MV-4-11 (cell line): Measurements from ENCODE around the gene NOP9.

ENCODE experiments used
- DNase-seq: peaks from one replicate; lab custom pipeline; 2025; lab: John Stamatoyannopoulos, UW

NOP9 gene

DNA sequence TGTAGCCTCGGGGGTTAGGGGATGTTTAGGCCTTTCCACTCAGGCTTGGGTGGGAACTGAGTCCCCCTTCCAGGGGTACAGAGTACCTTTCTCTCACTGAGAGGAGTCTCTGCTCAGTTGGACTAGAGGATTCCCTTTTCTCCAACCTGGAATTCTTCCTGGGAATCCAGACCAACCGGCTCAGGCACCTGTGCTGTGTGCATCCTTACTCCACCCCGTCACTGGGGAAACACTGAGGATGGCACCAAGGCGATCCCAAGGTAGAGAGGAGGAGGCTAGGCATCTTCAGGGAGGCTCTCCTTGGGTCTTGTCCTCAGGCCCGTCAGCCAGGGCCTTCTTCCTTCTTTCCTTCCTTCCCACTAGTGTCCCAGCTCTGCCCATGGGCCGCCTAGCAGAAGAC lies 35.8 kb upstream of the NOP9 start:
- no peak for DNase-seq

DNA sequence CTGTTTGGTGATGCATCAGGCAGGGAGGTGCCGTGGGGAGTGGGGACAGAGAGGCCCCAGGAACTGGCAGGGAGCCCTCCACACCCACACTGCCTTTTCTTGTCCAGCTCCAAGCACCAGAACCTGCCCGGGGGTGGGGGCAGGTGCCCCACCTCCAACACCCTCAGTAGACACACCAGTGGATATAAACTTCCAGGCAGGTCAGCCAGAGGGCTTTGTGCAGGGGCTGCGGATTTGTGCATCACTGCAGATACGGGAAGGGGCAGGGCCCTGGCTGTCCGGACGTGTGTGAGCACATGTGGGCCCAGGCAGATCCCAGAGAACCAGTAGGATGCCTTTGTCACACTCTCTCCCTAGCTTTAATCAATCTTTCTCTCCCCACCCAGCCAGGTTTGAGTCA lies 35.4 kb upstream of the NOP9 start:
- DNase-seq, result no peak

DNA sequence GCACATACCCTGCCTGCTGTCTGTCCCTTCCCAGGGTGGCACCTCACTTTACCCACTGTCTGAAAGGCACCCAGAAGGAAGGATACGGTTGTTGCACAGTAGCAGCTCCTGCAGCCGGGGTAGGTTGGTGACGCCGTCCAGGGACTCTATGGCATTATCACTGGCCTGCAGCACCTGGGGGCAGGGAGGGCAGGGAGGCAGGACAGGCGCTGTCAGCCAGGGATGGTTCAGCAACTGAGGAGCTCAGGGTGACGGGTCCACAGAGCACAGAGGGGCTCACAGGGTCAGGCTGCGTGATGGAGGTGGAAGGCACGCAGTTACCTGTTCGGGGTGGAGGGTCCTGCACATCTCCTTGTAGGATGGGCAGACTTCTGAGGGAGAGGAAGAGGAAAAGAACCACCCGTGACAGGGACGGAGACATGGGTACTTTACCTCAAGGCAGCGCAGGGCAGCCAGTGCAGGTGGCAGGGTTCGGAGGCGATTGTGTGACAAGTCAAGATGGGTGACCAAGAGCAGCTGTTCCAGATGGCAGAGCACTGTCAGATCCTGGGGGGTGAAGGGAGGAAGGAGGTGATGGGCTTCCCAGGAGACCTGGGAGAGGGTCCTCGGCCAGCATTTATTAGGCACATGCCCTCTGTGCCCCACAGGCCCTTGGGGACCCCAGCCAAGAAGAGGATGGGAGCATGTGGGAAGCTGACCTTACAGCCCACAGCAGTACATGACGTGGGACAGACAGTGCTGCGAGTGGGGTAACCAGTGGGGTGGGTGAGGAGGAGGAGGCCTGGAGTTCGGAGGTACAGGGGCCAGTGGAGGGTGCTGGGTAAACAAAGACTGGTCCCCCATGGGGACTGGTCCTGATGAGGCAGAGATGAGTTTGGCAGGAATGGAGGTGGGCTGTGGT lies 33.1 kb upstream of the NOP9 start:
- DNase-seq, result no peak

GRCh38 chr14:24267516-24267915 lies 32.1 kb upstream of the NOP9 start:
- DNase-seq, result no peak

- no peak for DNase-seq
These were observed 31.4 kb upstream of the NOP9 start for GRCh38 chr14:24268225-24268624.

DNA sequence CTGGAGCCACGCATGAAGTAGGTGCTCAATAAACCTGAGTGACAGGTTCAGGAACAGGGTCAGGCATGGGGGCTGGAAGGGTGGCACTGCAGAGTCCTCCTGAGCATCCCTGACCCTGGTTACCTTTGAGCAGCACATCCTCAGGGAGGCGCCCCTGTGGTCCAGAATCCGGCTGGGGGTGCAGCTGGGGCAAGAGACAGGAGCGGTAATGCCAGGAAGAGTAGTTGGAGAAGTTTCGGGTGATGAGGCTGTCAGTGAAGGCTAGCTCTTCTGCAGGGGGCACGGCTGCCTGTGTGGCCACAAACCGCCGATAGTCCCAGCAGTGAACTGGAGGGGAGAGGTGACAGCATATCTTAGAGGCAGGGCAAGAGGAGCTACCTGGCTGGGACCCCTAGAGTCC lies 30.3 kb upstream of the NOP9 start:
- DNase-seq, result no peak

GRCh38 chr14:24269910-24270536 lies 29.6 kb upstream of the NOP9 start:
- DNase-seq, result no peak

DNA sequence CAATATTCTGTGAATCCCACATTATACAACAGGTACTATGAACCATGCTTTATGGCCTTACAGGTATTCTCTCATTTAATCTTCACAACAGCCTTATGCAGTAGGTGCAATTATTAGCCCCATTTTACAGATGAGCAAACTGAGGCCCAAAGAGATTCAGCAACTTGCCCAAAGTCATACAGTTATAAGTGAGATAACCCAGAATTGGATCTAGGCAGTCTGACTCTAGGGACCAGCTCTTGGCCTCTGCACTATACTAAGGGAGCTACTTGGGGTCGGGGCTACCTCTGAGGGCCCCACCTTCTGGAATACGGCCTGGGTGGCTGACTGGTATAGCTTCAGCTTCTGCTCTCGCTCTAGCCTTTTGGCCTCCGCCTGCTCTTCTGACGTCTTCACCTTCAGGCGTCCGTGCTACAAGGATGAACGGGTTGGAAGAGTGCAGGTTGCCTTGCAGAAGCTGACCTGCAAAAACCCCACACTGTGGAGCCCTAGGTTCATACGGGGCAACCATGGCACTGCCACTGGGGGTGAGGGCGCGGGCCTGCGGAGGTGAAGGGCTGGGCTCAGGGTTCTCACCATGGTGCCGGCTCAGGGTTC lies 29.0 kb upstream of the NOP9 start:
- no peak for DNase-seq

DNA sequence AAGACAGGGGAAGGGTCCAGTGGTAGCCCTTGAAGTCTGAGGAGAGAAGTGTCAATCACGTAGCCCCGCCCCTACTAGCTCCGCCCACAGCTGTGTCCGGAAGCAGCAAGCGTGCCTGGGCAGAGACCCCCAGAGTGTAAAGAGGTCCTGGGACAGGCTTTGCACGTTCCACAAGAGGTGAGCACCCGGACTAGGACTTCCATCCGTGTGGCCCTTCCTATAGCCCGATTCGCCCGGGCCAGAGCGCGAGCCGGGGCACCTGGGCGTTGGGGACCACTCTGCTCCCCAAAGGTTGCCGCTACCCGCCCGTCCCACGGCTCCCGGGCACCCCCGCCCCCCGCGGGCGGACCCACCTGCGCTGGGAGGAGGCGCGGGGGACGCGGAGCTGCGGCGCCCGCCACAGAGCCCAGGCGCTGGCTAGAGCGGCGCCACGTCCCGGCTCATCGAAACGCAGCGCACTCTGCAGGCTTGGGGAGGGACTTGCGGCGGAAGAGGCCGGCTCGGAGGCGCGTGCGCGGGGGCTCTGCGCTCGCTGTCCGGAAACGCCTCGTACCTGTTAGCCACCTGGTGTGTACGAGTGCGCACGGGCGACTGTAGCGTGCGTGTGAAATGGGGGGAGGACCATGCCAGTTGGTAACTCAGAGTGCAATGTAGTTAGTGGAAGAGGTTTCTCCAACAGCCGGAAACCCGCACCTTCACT lies 28.4 kb upstream of the NOP9 start, which contains the start of gene RABGGTA:
Gene RABGGTA, minus strand, starts transcription at position 464 of the 700 bp plus-strand sequence. CDS start 482 bp downstream, outside the sequence.
- DNase-seq, result peak; percentile 79

DNA sequence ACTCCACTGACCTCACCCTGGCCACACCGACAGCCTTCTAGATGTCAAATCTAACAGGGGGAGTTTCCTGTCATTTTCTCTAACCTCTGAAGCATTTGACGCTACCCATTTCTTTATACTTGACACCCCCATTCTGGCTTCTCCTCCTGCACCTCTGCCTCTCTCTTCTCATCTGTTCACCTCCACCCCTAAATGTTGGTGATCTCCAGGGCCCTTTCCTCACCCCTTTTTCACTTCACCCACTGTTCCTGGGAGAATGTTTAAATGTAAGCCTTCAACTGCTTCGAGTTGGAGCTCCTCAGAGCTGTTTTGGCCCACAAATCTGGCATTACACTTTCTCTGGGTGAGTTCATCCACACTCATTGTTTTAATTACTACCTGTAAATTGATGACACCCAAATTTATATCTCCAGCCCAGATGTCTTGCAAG lies 27.8 kb upstream of the NOP9 start:
- DNase-seq, result no peak

GRCh38 chr14:24272467-24272866 lies 27.2 kb upstream of the NOP9 start:
- DNase-seq, result no peak

DNA sequence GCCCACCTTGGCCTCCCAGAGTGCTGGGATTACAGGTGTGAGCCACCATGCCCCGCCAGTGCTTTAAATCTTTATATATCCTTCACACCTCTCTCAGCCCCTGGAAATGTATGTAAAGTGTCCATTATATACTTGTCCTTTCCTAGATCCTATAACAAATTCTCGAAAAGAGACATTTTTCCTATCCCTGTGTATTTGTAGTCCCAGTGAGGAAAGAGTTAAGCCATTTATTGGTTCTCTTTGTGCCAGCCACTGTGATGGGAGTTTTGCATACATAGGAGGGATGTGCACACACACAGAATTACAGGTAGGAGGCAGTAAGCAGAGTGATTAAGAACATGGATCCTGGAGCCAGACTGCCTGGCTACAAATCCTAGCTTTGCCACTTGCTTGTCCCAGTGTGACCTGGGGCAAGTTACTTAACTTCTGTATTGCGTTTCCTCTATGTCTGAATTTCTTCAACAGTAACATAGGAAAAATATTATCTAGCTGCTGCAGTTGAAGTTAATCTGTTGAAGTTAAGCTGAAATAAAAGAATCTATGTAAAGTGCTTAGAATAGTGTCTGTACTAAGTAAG lies 26.1 kb upstream of the NOP9 start:
- DNase-seq, result no peak

GRCh38 chr14:24274101-24274543 lies 25.5 kb upstream of the NOP9 start:
- DNase-seq, result peak; percentile 87

DNA sequence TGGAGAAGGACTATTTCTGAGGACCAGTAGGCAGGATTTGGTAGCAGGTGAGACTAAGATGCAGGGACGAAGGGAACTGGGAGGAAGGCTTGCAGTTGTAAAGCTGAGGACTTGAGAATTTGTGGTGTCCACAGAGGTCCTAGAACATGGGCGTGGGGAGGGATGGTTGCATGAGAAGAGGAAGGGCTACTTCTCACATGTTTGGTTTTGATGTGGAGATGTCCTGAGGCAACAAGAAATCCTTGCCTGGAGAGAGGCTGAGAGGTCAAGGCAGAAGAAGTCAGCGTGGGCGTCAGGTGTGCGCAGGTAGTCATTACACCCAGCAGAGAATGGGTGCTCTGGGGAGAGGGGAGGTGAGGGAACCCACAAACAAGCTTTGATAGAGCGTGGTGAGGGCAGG lies 22.6 kb upstream of the NOP9 start:
- DNase-seq, result no peak

GRCh38 chr14:24277606-24278321 lies 21.9 kb upstream of the NOP9 start:
- DNase-seq, result peak; percentile 94

DNA sequence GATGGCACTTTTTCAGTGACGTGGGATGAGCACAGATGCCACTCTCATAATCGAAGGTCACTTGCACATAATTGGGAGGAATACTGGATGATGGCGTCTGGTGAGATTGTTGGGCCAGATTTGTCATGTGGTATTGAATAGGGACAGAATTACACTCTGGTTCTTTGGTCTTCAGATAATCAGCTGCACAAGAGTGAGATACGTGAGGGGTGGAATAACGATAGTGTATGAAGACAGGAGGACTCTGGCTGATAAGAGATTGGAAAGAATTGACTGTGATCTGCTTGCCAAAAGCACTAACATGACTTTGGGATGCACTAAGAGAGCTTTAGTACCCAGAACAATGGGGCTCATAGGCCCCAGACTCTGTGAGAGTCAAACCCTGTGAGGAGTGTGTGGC lies 21.2 kb upstream of the NOP9 start:
- no peak for DNase-seq

GRCh38 chr14:24279301-24280186 lies 20.1 kb upstream of the NOP9 start:
- peak; percentile 32 for DNase-seq

DNA sequence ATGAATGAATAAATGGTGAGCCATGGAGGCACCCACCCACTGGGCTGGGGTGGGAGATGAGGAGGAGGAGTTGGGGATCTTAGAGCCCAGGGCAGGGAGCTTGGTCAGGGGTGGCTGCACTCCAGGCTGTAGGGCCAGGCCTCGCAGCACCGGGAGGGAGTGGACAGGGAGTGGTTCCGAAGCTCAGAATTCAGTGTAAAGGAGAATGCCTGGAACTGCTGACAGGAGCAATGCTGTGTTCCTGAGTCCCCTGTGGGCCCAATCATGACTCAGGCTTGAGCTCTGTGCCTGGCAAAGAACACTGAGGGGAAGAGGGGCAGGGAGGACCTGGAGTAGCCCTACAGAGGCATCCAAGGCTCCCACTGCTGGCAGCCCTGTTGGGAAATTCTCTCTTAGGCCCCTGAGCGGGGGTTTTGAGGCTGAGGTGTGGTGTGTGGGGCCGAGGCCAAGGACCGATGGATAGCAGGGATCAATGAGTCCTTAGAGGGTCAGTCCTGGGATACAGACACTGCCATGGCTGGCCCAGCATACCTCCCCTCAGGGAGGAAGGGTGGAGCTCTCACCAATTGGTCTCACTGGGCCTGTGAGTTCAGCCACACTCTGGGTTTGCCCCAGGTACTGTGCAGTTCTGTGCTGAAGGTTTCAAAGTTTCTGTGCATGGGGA lies 18.7 kb upstream of the NOP9 start:
- no peak for DNase-seq

GRCh38 chr14:24281636-24282035 lies 18.0 kb upstream of the NOP9 start:
- peak; percentile 34 for DNase-seq

DNA sequence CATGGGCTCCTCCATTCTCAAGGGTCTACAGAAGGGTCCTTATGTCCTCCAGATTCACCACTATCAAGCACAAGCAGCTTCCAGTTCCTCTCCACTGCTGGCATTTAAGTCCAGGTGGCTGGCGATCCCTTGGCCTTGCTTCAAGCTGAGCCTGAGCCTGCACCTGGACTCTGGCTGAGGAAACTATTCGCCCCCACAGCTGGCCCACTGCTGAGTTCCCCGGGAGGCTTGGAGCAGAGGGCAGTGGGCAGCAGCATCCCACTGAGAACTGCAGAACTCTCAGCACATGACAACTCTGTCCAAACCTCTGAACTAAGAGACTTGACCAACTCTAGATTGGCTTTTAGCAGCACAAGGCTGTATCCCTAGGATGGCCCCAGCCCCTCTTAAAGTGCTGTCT lies 16.9 kb upstream of the NOP9 start:
- DNase-seq, result no peak
